Left renal cortex interstitium (tissue), 4 donors: ENCODE data around the gene RND2. TPM values are rescaled to one million over a fixed set of nuclear protein-coding genes. Genes with fewer than 3 reads are reported as not detected.
"Not testable (repeated sequence)": the region's sequence is repeated elsewhere in the genome, so short reads cannot be mapped to it uniquely, and the experiment has no call there.

Source experiments
- DNase-seq, 4 donors: peaks; one replicate each; pipeline ENCODE4 v3.0.0-alpha.2; 2013; ENCODE audit warnings: low read depth in 4 of 4, low spot score in 2 of 4, missing footprints in 1 of 4
- polyA plus RNA-seq, 4 donors: library from polyadenylated mRNA; unstranded; fragments of 120-200 nt; gene quantifications; one replicate each; pipeline ENCODE4 v1.2.1, GENCODE V29; 2013; ENCODE audit not compliant: insufficient read length in 4 of 4

Gene RND2
- 1 to 10 TPM; 2.7 to 3.8 (median 3.5) TPM for polyA plus RNA-seq

GRCh38 chr17:43024407-43025289 lies at the start of gene RND2:
TSS of gene RND2 (plus strand) at chr17:43025231. CDS start at chr17:43025348, 117 bp downstream.
- peak; percentile 84 to 93 (median 87) for DNase-seq

GRCh38 chr17:42975265-42975664 lies 49.8 kb upstream of the RND2 start:
- no peak for DNase-seq

- not testable (repeated sequence) for DNase-seq
These were observed 49.3 kb upstream of the RND2 start for GRCh38 chr17:42975701-42976100.

- no peak for DNase-seq
These were observed 45.3 kb upstream of the RND2 start, which contains the start of gene PTGES3L for GRCh38 chr17:42979511-42980273. TSS of gene PTGES3L (minus strand) at chr17:42980080. CDS start at chr17:42980053, 27 bp downstream.

- DNase-seq: peak in 3 of 4 donors; percentile 75 to 88 (median 79)
These were observed 44.7 kb upstream of the RND2 start, which contains the start of gene RUNDC1 for GRCh38 chr17:42980274-42980765. TSS of gene RUNDC1 (plus strand) at chr17:42980565. CDS start at chr17:42980577, 12 bp downstream.

GRCh38 chr17:42980766-42981397 lies 44.1 kb upstream of the RND2 start:
- DNase-seq: no peak

GRCh38 chr17:42982266-42982665 lies 42.8 kb upstream of the RND2 start:
- DNase-seq: no peak

- DNase-seq: no peak
These were observed 39.8 kb upstream of the RND2 start for GRCh38 chr17:42985225-42985624.

- no peak for DNase-seq
These were observed 35.9 kb upstream of the RND2 start for GRCh38 chr17:42989141-42989540.

GRCh38 chr17:42989726-42990652 lies 35.0 kb upstream of the RND2 start:
- DNase-seq: no peak

- no peak for DNase-seq
These were observed 33.6 kb upstream of the RND2 start for GRCh38 chr17:42991471-42991870.

- no peak for DNase-seq
These were observed 32.2 kb upstream of the RND2 start for GRCh38 chr17:42992872-42993271.

GRCh38 chr17:42993913-42994312 lies 31.1 kb upstream of the RND2 start:
- not testable (repeated sequence) for DNase-seq

- no peak for DNase-seq
These were observed 27.5 kb upstream of the RND2 start for GRCh38 chr17:42997390-42997983.

GRCh38 chr17:42997984-42998938 lies 26.8 kb upstream of the RND2 start, which contains the start of gene RPL27:
TSS of gene RPL27 (plus strand) at chr17:42998419. CDS start at chr17:42998751, 332 bp downstream.
- DNase-seq: peak; percentile 99 to 100 (median 100)

GRCh38 chr17:42999003-42999525 lies 26.0 kb upstream of the RND2 start:
- DNase-seq: no peak

GRCh38 chr17:43000894-43001293 lies 24.1 kb upstream of the RND2 start:
- DNase-seq: not testable (repeated sequence)
